ENCODE measurements around the gene RIOK1.
"Not testable (repeated sequence)": the region's sequence is repeated elsewhere in the genome, so short reads cannot be mapped to it uniquely, and the experiment has no call there.

The RIOK1 gene

DNA sequence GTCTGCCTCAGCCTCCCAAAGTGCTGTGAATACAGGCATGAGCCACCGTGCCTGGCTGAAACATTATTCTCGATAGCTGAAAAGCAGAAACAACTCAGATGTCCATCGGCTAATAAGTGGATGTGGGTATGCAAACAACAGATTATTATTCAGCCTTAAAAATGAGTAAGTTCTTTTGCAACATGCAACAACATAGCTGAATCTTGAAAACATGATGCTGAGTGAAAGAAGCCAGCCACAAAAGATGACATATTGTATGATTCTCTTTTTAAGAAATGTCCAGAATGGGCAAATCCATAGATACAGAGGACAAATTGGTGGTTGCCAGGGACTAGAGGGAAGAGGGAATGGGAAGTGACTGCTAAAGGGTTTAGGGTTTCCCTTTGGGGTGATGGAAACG lies 61.7 kb downstream of the RIOK1 start:
- TF ChIP-seq, protein P1, sequence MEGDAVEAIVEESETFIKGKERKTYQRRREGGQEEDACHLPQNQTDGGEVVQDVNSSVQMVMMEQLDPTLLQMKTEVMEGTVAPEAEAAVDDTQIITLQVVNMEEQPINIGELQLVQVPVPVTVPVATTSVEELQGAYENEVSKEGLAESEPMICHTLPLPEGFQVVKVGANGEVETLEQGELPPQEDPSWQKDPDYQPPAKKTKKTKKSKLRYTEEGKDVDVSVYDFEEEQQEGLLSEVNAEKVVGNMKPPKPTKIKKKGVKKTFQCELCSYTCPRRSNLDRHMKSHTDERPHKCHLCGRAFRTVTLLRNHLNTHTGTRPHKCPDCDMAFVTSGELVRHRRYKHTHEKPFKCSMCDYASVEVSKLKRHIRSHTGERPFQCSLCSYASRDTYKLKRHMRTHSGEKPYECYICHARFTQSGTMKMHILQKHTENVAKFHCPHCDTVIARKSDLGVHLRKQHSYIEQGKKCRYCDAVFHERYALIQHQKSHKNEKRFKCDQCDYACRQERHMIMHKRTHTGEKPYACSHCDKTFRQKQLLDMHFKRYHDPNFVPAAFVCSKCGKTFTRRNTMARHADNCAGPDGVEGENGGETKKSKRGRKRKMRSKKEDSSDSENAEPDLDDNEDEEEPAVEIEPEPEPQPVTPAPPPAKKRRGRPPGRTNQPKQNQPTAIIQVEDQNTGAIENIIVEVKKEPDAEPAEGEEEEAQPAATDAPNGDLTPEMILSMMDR (IDR thresholded peaks at IDR 0.05; ENCODE audit: extremely low read depth, missing control alignments), result no peak
- no peak for DNase-seq (ENCODE audit: low spot score)

DNA sequence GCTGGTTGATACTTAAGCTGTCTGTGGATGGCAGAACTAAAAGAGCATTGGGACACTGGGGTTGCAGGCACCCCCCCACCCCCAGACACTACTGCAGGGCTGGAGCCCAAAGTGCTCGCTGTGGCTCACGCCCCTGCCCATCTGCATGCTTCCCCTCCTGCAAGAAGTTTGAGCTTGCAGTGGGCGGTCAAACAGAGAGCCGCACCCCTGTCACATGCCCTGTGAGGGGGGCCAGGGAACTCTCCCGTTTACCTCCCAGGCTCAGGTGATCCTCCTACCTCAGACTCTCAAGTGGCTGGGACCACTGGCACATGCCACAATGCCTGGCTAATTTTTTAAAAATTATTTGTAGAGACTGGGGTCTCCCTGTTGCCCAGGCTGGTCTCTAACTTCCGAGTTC lies 63.3 kb downstream of the RIOK1 start:
- DNase-seq (ENCODE audit: low spot score), result no peak
- TF ChIP-seq, protein P1 (IDR thresholded peaks at IDR 0.05; ENCODE audit: extremely low read depth, missing control alignments), result no peak

DNA sequence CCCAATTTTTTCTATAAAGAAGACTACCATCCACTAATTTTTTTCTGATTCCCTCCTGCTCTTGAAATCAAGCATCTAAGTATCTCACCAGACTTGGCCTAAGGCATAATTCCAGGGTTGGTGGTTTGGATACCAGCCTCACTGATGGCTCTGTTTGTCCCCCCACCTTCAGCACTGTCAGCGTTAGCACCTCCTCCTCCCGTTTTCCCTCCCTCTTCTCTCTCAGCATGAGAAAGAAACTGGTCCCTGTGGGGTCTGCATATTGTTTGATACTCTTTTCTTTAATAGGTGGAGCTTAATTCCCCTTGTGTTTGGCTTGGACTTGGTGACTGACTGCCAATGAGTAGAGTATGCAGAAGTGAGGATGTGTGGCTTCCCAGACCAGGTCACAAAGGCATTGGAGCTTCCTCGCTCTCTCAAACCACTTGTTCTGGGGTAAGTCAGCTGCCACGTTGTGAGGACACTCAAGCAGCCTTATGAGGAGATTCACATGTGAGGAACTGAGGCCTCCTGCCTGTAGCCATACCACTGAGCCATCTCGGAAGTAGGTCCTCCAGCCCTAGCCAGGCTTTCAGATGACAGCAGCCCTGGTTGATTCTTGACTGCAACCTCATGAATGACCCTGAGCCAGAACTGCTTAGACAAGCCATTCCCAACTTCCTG lies 65.2 kb downstream of the RIOK1 start:
- TF ChIP-seq, protein P1 (IDR thresholded peaks at IDR 0.05; ENCODE audit: extremely low read depth, missing control alignments), result no peak
- DNase-seq (ENCODE audit: low spot score), result no peak

DNA sequence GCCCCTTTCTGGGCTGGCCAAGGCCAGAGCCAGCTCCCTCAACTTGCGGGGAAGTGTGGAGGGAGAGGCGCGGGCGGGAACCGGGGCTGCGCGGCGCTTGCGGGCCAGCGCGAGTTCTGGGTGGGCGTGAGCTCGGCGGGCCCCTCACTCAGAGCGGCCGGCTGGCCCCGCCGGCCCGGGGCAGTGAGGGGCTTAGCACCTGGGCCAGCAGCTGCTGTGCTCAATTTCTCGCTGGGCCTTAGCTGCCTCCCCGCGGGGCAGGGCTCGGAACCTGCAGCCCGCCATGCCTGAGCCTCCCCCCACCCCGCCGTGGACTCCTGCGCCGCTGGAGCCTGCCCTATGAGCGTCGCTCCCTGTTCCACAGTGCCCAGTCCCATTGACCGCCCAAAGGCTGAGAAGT lies 66.7 kb downstream of the RIOK1 start:
- DNase-seq (ENCODE audit: low spot score), result not testable (repeated sequence)

DNA sequence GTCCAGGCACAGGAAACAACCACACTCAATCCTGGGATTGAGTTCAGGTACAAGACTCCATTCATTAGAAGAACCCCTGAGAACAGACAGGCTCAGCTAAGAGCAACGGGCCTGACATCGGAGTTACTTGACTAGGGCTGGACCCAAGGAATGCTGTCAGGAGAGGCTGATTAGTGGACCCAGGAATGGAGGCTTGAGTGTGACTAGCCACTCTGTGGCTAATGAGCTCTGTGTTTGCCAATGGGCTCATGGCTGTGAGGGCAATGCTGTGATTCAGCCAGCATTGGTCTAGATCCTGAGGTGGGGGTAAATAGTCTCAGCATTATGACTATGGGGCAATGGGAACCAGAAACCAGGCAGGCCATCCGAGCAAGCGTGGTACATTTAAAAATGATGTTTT lies 71.8 kb downstream of the RIOK1 start:
- no peak for DNase-seq (ENCODE audit: low spot score)

DNA sequence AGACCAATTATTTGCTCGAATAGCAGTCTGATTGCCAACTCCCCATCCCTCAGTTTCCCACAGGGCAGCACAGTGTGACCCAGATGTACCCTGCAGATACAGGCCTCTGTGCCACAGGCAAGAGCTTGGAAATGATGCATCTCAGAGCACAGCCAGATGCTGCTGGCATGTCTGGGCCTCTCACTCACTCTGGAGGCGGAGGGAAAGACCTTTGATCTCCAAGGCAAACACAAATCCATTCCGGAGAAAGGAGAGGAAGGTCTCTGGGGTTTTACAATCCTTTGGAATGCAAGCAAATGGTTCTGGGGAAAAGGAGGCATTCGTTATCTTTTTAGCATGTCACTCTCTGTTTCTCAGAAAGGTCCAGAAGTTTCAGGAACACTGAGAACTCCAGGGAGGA lies 74.2 kb downstream of the RIOK1 start:
- no peak for DNase-seq (ENCODE audit: low spot score)
- TF ChIP-seq, protein P1 (IDR thresholded peaks at IDR 0.05; ENCODE audit: extremely low read depth, missing control alignments), result no peak

More for the DNA sequence above, 71.8 kb downstream of the RIOK1 start:
- TF ChIP-seq, protein P1 (IDR thresholded peaks at IDR 0.05; ENCODE audit: extremely low read depth, missing control alignments), result no peak

DNA sequence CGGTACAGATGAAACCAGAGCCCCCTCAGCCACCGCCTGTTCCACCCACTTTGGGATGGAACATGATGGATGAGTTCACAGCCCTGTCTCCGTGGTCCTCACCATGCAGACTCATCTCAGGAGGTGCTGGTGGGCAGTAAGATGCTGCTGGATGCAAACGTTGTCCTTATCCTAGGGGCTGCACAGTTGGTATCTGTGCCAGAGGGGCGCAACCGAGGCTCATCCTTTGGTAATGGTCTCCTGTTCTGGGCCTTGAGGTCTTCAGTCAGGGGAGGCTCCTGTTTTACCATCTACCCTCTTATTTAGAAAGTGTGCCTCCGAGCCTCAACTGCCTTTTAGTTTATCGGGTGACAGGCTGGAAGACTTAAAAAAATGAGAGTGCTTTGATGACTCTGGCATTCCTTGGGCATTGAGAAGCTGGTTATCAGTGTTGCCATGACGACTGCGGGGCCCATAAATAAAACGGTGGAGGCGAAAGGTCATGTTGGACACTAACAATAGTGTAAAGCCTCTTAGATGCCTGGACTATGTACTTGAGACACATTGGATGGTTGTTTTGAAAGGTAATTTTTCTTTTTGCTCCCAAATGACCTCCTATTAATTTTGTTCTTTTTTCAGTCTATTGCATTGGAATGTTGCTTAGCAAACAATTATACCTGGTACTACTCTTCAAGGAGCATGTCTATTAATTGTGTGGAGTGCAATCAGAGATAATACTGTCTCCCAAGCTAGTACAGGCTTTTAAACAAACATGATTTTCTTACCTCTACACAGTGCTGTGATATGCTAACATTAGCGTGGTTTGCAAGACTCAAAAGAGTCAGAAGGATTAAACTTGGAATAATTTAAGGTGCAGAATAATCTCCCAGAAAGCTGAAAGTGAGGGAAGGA lies 77.6 kb downstream of the RIOK1 start:
- TF ChIP-seq, protein P1 (IDR thresholded peaks at IDR 0.05; ENCODE audit: extremely low read depth, missing control alignments), result no peak
- DNase-seq (ENCODE audit: low spot score), result no peak

Measured in GM20000 (cell line).